Measurements from ENCODE around the gene UVRAG. TPM values are rescaled to one million over a fixed set of nuclear protein-coding genes. Genes with fewer than 3 reads are reported as not detected.

UVRAG gene
- total RNA-seq, 1 experiment from 2014 or later: 29.5 TPM

- CTCF ChIA-PET: interaction anchor here (0.7 kb wide), 1 partner anchor 49 kb away, joined by 3 read pairs; no protein-coding TSS in a partner anchor
- ATAC-seq: no peak
These were observed 58.6 kb downstream of the UVRAG start for GRCh38 chr11:75873417-75874221.

More at GRCh38 chr11:75873417-75874221, 58.6 kb downstream of the UVRAG start:
- Histone ChIP-seq H3K36me3 (ENCODE audit: control insufficient read depth, insufficient read depth, low read length) (no peaks in the 10 kb centered on the region), H3K27me3 (ENCODE audit: control insufficient read depth, insufficient read depth, low read length) (no peaks in the 10 kb centered on the region), H3K9me3 (ENCODE audit: control insufficient read depth, insufficient read depth, low read depth, low read length) (no peaks in the 10 kb centered on the region), H3K4me3 (ENCODE audit: low read depth in 2 of 2, low read length in 2 of 2) (no peak overlapping the region), H3K27ac (ENCODE audit: low read length) (no peak overlapping the region), H3K4me1 (ENCODE audit: control insufficient read depth, insufficient read depth, low read length) (peaks cover 7% of the 10 kb centered on the region)
- intact Hi-C loops (cut with micrococcal nuclease; ENCODE audit: unreplicated experiment): no loop called here
- DNase-seq (ENCODE audit: low read depth, low spot score): no peak
- POLR2A ChIA-PET: interaction anchor here (0.7 kb wide), 1 partner anchor 115 kb away, joined by 3 read pairs; no protein-coding TSS in a partner anchor
- no peak for TF ChIP-seq POLR2AphosphoS5 (IDR thresholded peaks at IDR 0.05; ENCODE audit: low read depth, low read length)
- no peak for TF ChIP-seq CTCF (IDR thresholded peaks at IDR 0.05)
- no peak for TF ChIP-seq REST (IDR thresholded peaks at IDR 0.05; ENCODE audit: insufficient read depth in 1 of 2, low read depth in 2 of 2, low read length in 1 of 2)
- no peak for TF ChIP-seq SIN3A (IDR thresholded peaks at IDR 0.05; ENCODE audit: borderline replicate concordance, insufficient read depth, low read depth, low read length)
- TF ChIP-seq TCF7L2 (IDR thresholded peaks at IDR 0.05; ENCODE audit: low read depth, low read length): no peak
- in situ Hi-C loops (cut with HindIII; ENCODE audit: low pct_unique_long_range_greater_than_20kb, low sequenced_read_pairs): no loop called here
- BruUV-seq (replicated peaks): no TSS peak

Measured in Panc1 (cell line).